ENCODE results near the gene RNFT2.
A peak's percentile ranks its signal among the peaks of the same experiment; 100 is the strongest.
"Not testable (repeated sequence)": the region's sequence is repeated elsewhere in the genome, so short reads cannot be mapped to it uniquely, and the experiment has no call there.

RNFT2 gene

GRCh38 chr12:116799955-116800354, 61.8 kb downstream of the RNFT2 start:
- no peak for DNase-seq

DNA sequence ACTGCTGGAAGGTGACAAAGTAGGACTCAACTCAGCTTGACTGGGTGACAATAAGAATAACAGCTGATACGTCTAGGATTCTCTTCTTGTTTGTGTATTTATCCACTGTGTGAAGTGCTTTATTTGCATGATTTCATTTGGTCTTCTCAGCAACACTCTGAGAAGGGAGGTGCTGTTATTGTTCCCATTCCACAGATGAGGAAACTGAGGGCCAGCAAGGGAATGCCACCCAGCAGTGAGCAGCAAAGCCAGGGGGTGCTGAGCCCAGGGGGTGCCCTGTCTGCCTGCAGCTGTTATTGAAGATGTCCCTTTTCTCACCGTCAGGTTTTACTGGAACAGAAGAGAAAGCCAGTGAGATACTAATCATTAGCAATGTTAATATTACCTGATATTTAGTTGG, 62.8 kb downstream of the RNFT2 start:
- no peak for DNase-seq

DNA sequence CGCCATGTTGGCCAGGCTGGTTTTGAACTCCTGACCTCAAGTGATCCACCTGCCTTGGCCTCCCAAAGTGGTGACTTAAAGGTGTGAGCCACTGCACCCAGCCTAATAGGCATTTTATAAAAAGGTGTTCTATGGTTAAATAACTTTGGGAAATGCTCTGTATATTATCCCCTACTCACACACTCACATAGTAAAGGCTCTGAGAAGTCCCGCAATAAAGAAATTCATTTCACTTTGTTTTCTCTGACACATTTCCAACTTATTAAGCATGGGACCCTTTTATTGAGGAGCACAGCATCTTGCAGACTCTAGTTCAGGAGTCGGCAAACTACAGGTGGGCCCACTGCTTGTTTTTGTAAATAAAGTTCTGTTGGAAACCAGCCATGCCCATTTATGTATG, 63.9 kb downstream of the RNFT2 start:
- DNase-seq = no peak

GRCh38 chr12:116803013-116803736, 65.1 kb downstream of the RNFT2 start:
- DNase-seq = no peak

DNA sequence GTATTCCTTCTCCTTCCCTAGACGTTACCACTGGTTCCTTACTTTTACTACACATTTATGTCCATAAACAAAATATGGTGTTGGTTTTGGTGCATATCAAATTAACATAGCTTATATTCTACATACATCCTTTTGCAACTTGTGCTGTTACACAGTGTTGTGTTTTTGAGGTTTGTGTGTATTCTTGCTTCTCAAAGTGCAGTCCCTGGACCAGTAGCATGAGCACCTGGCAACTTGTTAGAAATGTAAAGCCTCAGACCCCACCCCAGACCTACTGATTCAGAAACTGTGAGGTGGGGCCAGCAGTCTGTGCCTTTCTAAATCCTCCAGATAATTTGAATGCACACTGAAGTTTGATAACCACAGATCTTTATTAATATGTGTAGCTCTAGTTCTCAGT, 65.9 kb downstream of the RNFT2 start:
- DNase-seq = no peak

DNA sequence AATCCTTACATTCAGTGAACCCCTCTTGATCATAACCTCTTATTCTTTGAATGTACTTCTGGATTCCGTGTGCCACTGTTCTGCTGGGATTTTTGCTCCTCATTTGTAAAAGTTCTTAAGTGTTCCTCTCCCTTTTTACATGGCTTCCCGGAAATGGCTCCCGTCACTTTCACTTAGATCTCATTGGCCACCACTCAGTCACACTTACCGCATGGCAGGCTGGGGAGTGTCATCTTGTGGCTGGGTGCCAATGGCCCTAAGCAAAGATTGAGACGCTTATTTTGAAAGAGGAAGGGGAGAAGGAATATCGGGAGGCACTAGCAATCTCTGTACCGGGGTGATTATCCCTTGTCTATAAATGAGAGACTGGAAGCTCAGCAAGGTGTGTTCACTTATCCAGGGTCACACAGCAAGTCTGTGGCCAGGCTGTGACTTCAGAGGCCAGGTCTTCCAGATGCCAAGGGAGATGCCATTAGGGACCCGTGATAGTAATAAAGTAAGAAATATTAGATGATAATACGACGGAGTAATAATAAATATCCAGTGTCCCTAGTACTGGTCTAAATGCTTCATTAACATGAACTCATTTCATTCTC, 68.8 kb downstream of the RNFT2 start:
- DNase-seq = no peak

GRCh38 chr12:116807546-116807945, 69.4 kb downstream of the RNFT2 start:
- DNase-seq = no peak

- DNase-seq = no peak
Observed at GRCh38 chr12:116808113-116809105, 70.3 kb downstream of the RNFT2 start.

DNA sequence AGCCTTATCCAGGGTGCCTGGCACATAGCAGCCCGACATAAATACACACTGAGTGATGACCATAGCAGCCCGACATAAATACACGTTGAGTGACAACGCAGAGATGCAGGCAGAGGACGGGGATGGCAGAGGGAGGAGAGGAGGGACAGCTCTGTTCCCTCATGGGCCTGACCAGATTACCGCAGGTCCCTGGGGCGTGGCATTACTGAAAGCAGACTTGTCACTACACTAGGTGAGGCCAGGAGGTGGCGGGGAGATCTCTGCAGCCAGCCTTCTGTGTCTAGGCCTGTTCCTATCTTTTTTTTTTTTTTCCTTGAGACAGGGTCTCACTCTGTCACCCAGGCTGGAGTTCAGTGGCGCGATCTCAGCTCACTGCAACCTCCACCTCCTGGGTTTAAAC, 74.1 kb downstream of the RNFT2 start:
- no peak for DNase-seq

GRCh38 chr12:116813271-116814041, 75.3 kb downstream of the RNFT2 start:
- DNase-seq = no peak

GRCh38 chr12:116814766-116815165, 76.7 kb downstream of the RNFT2 start:
- DNase-seq = not testable (repeated sequence)

GRCh38 chr12:116818341-116818856, 80.3 kb downstream of the RNFT2 start:
- peak; percentile 0 for DNase-seq

GRCh38 chr12:116818948-116819832, 81.1 kb downstream of the RNFT2 start:
- peak; percentile 84 for DNase-seq

DNA sequence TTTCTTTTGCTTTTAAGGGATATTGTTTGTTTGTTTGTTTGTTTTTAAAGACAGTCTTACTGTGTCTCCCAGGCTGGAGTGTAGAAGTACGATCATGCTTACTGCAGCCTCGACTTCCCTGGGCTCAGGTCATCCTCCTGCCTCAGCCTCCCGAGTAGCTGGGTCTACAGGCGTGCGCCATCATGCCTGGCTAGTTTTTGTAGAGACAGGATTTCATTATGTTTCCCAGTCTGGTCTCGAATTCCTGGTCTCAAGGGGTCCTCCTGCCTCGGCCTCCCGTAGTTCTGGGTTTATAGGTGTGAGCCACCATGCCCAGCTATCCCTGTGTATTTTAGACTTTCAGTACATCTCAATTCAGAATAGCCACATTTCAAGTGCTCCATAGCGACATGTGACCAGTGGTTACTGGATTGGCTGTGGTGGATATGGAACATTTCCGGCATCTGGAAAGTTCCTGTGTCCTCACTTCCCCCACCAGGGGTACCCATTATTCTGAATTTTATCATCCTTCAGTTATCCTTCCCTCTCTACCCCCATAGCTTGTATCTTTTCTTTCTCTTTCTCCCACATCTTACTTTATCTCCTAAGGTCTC, 82.0 kb downstream of the RNFT2 start:
- DNase-seq = no peak

DNA sequence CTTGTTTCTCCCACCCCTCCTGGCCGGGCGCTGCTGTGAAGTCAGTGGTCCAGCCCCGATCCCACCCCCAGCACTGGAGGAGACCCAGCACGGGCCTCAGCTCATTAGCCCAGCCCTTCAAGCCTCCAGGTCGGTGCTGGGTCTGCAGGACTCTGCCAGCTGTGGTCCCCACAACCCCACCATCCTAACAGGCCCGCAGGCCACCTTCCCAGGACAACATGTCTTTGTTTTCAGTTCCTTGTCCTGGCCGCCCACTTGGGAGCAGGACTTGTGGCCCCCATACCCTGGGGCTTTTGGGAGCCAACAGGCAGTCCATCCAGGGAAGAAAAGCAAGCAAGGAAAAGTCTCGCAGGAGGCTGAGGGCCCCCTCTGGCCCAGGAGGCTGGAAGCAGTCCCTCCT, 83.2 kb downstream of the RNFT2 start:
- no peak for DNase-seq

DNA sequence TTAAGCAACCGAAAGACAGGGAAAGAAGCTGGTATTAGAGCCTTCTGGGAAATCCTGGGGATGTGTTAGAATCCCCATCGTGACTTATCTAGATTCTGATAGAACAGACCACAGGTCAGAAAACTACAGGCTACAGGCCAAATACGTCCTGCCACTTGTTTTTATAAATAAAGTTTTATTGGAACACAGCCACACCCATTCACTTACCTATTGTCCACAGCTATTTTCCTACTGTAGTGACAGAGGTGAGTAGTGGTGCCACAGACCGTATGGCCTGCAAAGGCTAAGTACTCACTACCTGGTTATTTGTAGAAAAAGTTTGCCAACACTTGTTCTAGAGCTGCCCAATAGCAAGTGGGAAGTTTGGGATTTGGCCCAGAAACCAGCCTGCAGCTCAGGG, 89.3 kb downstream of the RNFT2 start:
- DNase-seq = no peak

- DNase-seq = no peak
Observed at GRCh38 chr12:116832353-116832752, 94.2 kb downstream of the RNFT2 start.

DNA sequence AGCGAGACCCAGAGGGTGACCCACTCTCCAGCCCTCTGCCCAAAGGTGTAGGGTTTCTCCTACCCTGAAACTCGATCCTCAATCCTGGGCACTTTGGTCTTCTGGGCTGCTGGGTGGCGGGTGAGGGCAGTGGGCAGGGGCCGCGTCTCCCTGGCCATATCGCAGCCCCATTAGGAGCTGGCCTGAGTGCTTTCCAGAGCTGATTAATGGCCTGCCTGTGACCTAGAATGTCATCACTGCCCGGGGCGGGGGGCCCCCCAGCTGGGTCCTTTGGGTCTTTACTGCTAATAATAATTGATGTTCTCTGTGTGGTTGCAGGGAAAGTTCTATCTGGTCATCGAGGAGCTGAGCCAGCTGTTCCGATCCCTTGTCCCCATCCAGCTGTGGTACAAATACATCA, 95.4 kb downstream of the RNFT2 start:
- no peak for DNase-seq

DNA sequence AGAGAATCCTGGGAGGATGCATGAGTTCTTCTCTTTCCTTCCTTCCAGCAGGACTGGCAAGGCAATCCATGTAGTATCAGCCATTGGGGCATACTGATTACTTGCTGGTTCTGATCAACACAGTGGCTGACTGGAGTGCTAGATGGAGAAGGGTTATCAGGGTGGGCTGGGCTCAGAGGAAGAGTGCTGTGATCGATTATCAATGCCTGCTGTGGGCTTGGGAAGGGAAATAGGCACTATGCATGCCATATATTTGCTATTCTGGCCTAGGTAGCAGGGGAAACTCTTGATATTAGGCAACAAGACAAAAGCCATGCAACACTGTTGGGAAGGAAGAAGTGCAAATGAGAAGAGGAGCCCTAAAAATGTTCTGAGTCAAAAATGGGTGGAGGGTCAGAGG, 97.4 kb downstream of the RNFT2 start:
- DNase-seq = no peak

DNA sequence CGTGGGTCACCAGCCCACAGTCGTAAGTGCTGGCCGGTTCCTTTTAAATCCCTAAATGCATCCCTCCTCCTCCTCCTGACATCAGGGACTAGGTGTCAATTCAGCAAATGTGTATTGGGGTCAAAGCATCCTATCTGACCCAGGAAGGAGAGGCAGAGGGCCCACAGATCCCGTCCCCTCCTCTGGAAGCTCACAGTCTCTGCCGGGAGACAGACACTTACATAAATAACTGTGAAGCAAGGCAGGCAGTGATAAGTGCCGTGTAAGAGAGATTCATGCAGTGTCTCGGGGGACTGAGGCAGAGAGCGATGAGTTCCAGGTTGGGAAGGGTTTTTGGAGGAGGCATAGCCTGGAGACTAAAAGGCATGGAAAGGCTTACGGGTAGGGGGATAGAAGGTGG, 99.0 kb downstream of the RNFT2 start:
- DNase-seq = no peak

GRCh38 chr12:116838365-116838764, 100.2 kb downstream of the RNFT2 start:
- no peak for DNase-seq

All from activated effector memory CD4-positive, alpha-beta T cell treated with Interleukin-2 at 50 U/mL for 16 hours (primary cell).